ENCODE data around the gene KEL.

DNA sequence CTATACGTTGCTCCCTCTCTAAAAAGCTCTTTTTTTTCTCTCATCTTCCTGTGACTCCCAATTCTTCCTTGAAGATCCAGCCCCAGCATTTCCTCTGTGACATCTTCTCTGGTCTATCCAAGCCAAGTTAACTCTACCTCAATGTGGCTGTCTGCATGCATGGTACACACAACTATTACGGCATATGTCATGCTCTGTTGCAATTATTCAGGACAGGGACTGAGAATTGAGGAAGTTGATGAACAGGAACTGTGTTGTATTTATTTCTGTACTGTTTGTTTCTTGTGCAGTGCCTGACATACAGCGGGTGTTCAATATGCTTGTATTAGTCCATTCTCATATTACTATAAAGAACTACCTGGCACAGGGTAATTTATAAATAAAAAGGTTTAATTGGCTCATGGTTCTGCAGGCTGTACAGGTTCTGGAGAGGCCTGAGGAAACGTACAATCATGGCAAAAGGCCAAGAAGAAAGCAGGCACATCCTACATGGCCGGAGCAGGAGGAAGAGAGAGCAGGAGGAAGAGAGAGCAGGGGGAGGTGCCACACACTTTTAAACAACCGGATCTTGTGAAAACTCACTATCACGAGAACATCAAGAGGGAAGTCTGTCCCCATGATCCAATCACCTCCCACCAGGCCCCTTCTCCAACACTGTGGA, 34.9 kb downstream of the KEL start:
- TF ChIP-seq, protein P1, sequence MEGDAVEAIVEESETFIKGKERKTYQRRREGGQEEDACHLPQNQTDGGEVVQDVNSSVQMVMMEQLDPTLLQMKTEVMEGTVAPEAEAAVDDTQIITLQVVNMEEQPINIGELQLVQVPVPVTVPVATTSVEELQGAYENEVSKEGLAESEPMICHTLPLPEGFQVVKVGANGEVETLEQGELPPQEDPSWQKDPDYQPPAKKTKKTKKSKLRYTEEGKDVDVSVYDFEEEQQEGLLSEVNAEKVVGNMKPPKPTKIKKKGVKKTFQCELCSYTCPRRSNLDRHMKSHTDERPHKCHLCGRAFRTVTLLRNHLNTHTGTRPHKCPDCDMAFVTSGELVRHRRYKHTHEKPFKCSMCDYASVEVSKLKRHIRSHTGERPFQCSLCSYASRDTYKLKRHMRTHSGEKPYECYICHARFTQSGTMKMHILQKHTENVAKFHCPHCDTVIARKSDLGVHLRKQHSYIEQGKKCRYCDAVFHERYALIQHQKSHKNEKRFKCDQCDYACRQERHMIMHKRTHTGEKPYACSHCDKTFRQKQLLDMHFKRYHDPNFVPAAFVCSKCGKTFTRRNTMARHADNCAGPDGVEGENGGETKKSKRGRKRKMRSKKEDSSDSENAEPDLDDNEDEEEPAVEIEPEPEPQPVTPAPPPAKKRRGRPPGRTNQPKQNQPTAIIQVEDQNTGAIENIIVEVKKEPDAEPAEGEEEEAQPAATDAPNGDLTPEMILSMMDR (conservative IDR thresholded peaks at IDR 0.05; ENCODE audit: low read depth, low read length) = no peak
- TF ChIP-seq RFX5 (IDR thresholded peaks at IDR 0.05; ENCODE audit: low read depth, low read length) = no peak
